ENCODE measurements around the gene ACTN1.

DNA sequence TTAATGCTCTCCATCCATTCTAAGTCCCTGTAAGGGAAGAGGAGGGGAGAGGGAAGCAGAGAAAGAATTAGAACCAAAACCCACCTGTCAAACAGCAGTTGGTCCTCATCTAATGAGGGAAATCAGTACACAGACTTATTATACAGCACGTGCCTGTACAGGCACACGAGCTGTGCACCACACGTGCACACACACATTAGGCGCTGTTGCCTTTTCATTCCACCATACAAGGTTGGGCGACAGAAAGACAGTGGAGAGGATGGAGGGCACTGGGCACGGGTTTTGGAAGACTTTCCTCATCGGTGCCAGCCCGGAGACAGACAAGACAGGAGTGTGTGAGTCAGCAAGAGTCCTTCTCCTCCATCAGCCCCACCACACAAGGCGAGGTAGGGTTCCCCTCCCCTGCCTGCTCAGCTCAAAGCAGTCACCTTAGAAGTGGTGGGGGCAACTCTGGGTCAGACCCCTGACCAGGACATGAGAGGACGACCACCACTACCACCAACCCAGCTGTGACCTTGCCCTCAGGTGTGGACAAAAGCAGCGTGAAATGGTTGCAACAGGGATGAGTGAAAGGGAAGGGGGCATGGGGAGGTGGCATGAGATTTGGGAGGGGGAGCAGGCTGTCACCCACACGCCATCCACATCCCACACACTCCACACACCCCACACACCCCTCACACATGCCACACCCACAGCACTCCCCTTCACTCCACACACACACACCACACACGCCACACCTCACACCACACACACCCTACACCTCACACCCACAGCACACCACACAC lies 80.7 kb downstream of the ACTN1 start:
- no peak for TF ChIP-seq POLR2A (IDR thresholded peaks at IDR 0.05)
- TF ChIP-seq, protein P1, sequence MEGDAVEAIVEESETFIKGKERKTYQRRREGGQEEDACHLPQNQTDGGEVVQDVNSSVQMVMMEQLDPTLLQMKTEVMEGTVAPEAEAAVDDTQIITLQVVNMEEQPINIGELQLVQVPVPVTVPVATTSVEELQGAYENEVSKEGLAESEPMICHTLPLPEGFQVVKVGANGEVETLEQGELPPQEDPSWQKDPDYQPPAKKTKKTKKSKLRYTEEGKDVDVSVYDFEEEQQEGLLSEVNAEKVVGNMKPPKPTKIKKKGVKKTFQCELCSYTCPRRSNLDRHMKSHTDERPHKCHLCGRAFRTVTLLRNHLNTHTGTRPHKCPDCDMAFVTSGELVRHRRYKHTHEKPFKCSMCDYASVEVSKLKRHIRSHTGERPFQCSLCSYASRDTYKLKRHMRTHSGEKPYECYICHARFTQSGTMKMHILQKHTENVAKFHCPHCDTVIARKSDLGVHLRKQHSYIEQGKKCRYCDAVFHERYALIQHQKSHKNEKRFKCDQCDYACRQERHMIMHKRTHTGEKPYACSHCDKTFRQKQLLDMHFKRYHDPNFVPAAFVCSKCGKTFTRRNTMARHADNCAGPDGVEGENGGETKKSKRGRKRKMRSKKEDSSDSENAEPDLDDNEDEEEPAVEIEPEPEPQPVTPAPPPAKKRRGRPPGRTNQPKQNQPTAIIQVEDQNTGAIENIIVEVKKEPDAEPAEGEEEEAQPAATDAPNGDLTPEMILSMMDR (IDR thresholded peaks at IDR 0.05) = no peak
